K562 (cell line): ENCODE data around the gene HMG20B. TPM values are rescaled to one million over a fixed set of nuclear protein-coding genes. Genes with fewer than 3 reads are reported as not detected.

ENCODE experiments used
- ATAC-seq: fragments of 200-7000 bp; cut with Tn5 transposase; 3 replicates; pipeline ENCODE4 v1.9.1; 2020; ENCODE audit warnings: moderate library complexity
- BruUV-seq: library from RNA; stranded (reverse); fragments of 400-500 nt; replicated peaks from 2 replicates; lab custom pipeline; 2021; lab: Mats Ljungman, UMichigan
- CTCF ChIA-PET: fragments of 300-600 bp; formaldehyde crosslinking; extraction: SDS; loops from one replicate; lab custom pipeline; 2021; ENCODE audit warnings: low intra/inter-chr PET ratio; lab: Yijun Ruan, JAX
- POLR2A ChIA-PET: fragments of 300-600, 350-650 bp; sonication (Branson Sonifier 250); formaldehyde crosslinking; extraction: SDS; loops from one replicate; lab custom pipeline; 2021; ENCODE audit warnings: antibody characterized with exemption, inconsistent platforms; lab: Yijun Ruan, JAX
- DNase-seq, 4 experiments: peaks; one replicate each; pipeline versions ENCODE4 v3.0.0 to v3.0.0-alpha.2; 2011 to 2018; ENCODE audit warnings: low spot score in 3 of 4, mixed read lengths in 3 of 4; ENCODE audit errors: extremely low read depth in 1 of 4
- FAIRE-seq: peaks from 2 replicates; lab custom pipeline; 2011; peaks lifted over from hg19 to GRCh38; lab: Jason Lieb, UNC
- H2AFZ ChIP-seq: 2 replicates; pipeline ENCODE4 v1.6.0; 2011; ENCODE audit warnings: low read depth, low read length, control low read depth, inconsistent platforms
- H3K27ac ChIP-seq: fragments of 200-600 bp; 3 replicates; pipeline ENCODE4 v1.8.0; 2011; ENCODE audit warnings: low read depth, mild to moderate bottlenecking, control low read depth, inconsistent platforms, low read length, moderate library complexity, mixed read lengths; ENCODE audit errors: extremely low read depth
- H3K27me3 ChIP-seq, 2 experiments: fragments of 300-600 bp in 1 of 2; 2 replicates in 1 of 2; 3 replicates in 1 of 2; pipeline versions ENCODE4 v1.6.0 to v1.8.0; 2011; ENCODE audit warnings: inconsistent platforms in 2 of 2, low read length in 2 of 2, mild to moderate bottlenecking in 1 of 2, mixed read lengths in 1 of 2, moderate library complexity in 1 of 2; ENCODE audit not compliant: control insufficient read depth in 2 of 2, insufficient read depth in 2 of 2
- H3K36me3 ChIP-seq: fragments of 300-600 bp; 3 replicates; pipeline ENCODE4 v1.8.0; 2011; ENCODE audit warnings: mild to moderate bottlenecking, low read length, inconsistent platforms; ENCODE audit not compliant: control insufficient read depth, insufficient read depth
- H3K4me1 ChIP-seq, 2 experiments: fragments of 200-600 bp in 1 of 2; replicated peaks in 1 of 2; 2 replicates in 1 of 2; 3 replicates in 1 of 2; pipeline versions ENCODE4 v1.5.1 to v1.8.0; 2011; ENCODE audit warnings: inconsistent platforms in 2 of 2, low read length in 2 of 2, mild to moderate bottlenecking in 1 of 2, mixed read lengths in 1 of 2, moderate library complexity in 1 of 2; ENCODE audit not compliant: control insufficient read depth in 2 of 2, insufficient read depth in 2 of 2
- H3K4me2 ChIP-seq: 2 replicates; pipeline ENCODE4 v1.6.1; 2011; ENCODE audit warnings: low read length, control low read depth, inconsistent platforms, mixed read lengths; ENCODE audit not compliant: insufficient read depth
- H3K4me3 ChIP-seq: fragments of 200-600 bp; sonication (generic), shearing (Covaris generic); 2 replicates; pipeline ENCODE4 v1.5.1; 2016; ENCODE audit warnings: control low read depth, inconsistent platforms
- H3K79me2 ChIP-seq: fragments of 200-600 bp; 3 replicates; pipeline ENCODE4 v1.8.0; 2011; ENCODE audit warnings: low read length, inconsistent platforms; ENCODE audit not compliant: control insufficient read depth, insufficient read depth
- H3K9ac ChIP-seq, 2 experiments: 2 replicates each; pipeline versions ENCODE4 v1.6.0 to v1.6.1; 2011; ENCODE audit warnings: low read depth in 2 of 2, low read length in 2 of 2, control low read depth in 1 of 2, inconsistent platforms in 1 of 2, mild to moderate bottlenecking in 1 of 2, mixed read lengths in 1 of 2; ENCODE audit not compliant: insufficient read depth in 1 of 2
- H3K9me1 ChIP-seq: one replicate; pipeline ENCODE4 v1.6.0; 2011; ENCODE audit warnings: inconsistent platforms, mild to moderate bottlenecking, low read length, moderate library complexity; ENCODE audit not compliant: control insufficient read depth, insufficient read depth
- H3K9me3 ChIP-seq: replicated peaks from 2 replicates; pipeline ENCODE4 v1.5.1; 2011; ENCODE audit warnings: low read depth, low read length, inconsistent platforms; ENCODE audit not compliant: control insufficient read depth, insufficient read depth
- H4K20me1 ChIP-seq: replicated peaks from 2 replicates; pipeline ENCODE4 v1.6.1; 2011; ENCODE audit warnings: low read length, inconsistent platforms, mixed read lengths; ENCODE audit not compliant: control insufficient read depth, insufficient read depth
- MCM7 ChIP-seq, 2 experiments: fragments of 450-650 bp; IDR thresholded peaks; 2 replicates each; pipeline ENCODE4 v1.6.1; 2016 to 2018
- RBFOX2 ChIP-seq: fragments of 200-400 bp; formaldehyde crosslinking; IDR thresholded peaks from 2 replicates; pipeline ENCODE4 v1.6.1; 2017; ENCODE audit warnings: low read depth, mild to moderate bottlenecking, low read length, moderate library complexity
- ZFPM2 ChIP-seq: fragments of 250-450 bp; sonication (Bioruptor Pico); IDR thresholded peaks from 2 replicates; pipeline ENCODE4 v1.5.1; 2022; ENCODE audit warnings: mild to moderate bottlenecking
- WGBS: fragments of 100-300 bp; shearing (Covaris generic); methylation state at CpG from one replicate; pipeline ENCODE4 v1.1.6; 2016; ENCODE audit warnings: low coverage, mixed read lengths; ENCODE audit not compliant: insufficient coverage; ENCODE audit errors: missing lambda C conversion rate; 5-methylcytosine and 5-hydroxymethylcytosine counted together
- in situ Hi-C: fragments of 300-500 bp; cut with MboI; formaldehyde crosslinking; loops from 4 replicates; pipeline ENCODE4 v1.15.0; 2018; ENCODE audit warnings: inconsistent platforms, mixed read lengths
- intact Hi-C: fragments of 100-400 bp; cut with micrococcal nuclease; formaldehyde crosslinking; loops from 2 replicates; pipeline ENCODE4 v1.14.2; 2022
- polyA plus RNA-seq, 8 experiments: library from polyadenylated mRNA; depleted of rRNA in 4 of 8; stranded (reverse) in 5 of 8; unstranded in 3 of 8; fragments of >200 nt; fragmentation: Nextera tagmentation in 2 of 8; fragmentation: Illumina TruSeq in 1 of 8; extraction: Ambion mirVana in 2 of 8; extraction: Trizol in 1 of 8; gene quantifications; 2 replicates each; pipeline versions ENCODE4 v1.2.1 to v1.2.3, GENCODE V29; 2011 to 2014; ENCODE audit warnings: inconsistent platforms in 1 of 8, missing spikeins in 1 of 8
- total RNA-seq, 7 experiments: library from RNA; depleted of rRNA in 6 of 7; stranded (reverse); fragments of >200 nt in 6 of 7; fragmentation: Illumina TruSeq in 2 of 7; extraction: Trizol in 2 of 7; gene quantifications; 2 replicates each; pipeline versions ENCODE4 v1.2.1 to v1.2.3, GENCODE V29; 2011 to 2021; ENCODE audit warnings: low replicate concordance in 1 of 7
- TF ChIP-seq, protein P1 (sequence below): sonication (generic); formaldehyde crosslinking; IDR thresholded peaks from 2 replicates; pipeline ENCODE4 v1.8.1; 2023; ENCODE audit warnings: mild to moderate bottlenecking, missing genetic modification reagents

HMG20B gene
- total and polyA plus RNA-seq, 9 of the 15 experiments (the other 6 are each of a cell fraction or from before 2014, with no cell fraction given) = 0.35 to 172 (median 38.6) TPM

DNA sequence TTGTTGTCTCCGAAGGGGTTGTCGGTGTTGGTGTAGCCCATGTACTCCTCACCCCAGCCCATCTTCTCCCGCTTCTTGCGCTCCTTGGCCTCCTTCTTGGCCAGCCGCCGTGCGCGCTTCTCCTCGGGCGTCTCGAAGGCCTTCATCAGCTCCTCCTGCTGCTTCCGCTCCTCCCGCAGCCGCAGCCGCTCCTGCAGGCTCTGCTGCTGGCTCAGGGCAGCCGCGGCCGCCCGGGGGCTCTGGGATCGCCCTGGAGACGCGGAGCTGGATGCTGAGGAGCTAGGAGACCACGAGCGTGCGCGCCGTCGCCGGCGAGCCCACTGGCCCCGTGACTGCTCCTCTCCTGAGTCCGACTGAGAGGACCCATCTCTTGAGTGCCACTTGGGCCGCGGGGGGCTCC, 51.0 kb downstream of the HMG20B start:
- intact Hi-C loops = no loop called here
- no peak for DNase-seq
- ChIA-PET CTCF (no interaction called here), POLR2A (interaction anchor here (0.5 to 2.2 kb wide), 5 partner anchors 15 to 909 kb away, joined by 3 to 7 read pairs (median 3); partner anchors contain the start of gene MFSD12)
- peaks cover 11% of the 10 kb centered on the region; the same call in 1 of the 2 replicates for H4K20me1 ChIP-seq
- H3K9me3 ChIP-seq = no peaks in the 10 kb centered on the region
- no peak for ATAC-seq
- TF ChIP-seq, protein P1, sequence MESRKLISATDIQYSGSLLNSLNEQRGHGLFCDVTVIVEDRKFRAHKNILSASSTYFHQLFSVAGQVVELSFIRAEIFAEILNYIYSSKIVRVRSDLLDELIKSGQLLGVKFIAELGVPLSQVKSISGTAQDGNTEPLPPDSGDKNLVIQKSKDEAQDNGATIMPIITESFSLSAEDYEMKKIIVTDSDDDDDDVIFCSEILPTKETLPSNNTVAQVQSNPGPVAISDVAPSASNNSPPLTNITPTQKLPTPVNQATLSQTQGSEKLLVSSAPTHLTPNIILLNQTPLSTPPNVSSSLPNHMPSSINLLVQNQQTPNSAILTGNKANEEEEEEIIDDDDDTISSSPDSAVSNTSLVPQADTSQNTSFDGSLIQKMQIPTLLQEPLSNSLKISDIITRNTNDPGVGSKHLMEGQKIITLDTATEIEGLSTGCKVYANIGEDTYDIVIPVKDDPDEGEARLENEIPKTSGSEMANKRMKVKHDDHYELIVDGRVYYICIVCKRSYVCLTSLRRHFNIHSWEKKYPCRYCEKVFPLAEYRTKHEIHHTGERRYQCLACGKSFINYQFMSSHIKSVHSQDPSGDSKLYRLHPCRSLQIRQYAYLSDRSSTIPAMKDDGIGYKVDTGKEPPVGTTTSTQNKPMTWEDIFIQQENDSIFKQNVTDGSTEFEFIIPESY = peak; percentile 56; the same call in 1 of the 2 replicates
- no peak for TF ChIP-seq MCM7 (IDR thresholded peaks at IDR 0.05)
- TF ChIP-seq ZFPM2 (CRISPR knock-in tag) = no peak
- TF ChIP-seq RBFOX2 = peak; percentile 57; the same call in 1 of the 2 replicates
- no peak overlapping the region for H3K4me2 ChIP-seq
- in situ Hi-C loops = no loop called here
- peaks cover 0 to 61% of the 10 kb centered on the region in 2 experiments; a peak in 3 of 5 replicates for H3K4me1 ChIP-seq
- no peaks in the 10 kb centered on the region for H3K27me3 ChIP-seq
- peaks cover 28% of the 10 kb centered on the region for H3K79me2 ChIP-seq
- no peak overlapping the region for H3K4me3 ChIP-seq
- no peak for FAIRE-seq
- peak overlapping the region in 1 of 2 experiments; percentile 78; a peak in 2 of 4 replicates for H3K9ac ChIP-seq
- H2AFZ ChIP-seq = no peak overlapping the region
- no peak overlapping the region for H3K27ac ChIP-seq
- no TSS peak for BruUV-seq
- peaks cover 52% of the 10 kb centered on the region; the same call in 1 of the 3 replicates for H3K36me3 ChIP-seq
- WGBS = 96% methylated on average over 24 of the region's 34 CpGs
- H3K9me1 ChIP-seq = no peaks in the 10 kb centered on the region
